GM12892 (cell line): Measurements from ENCODE around the gene CARMIL1.

ENCODE experiments used
- POLR2A ChIP-seq: IDR thresholded peaks from 2 replicates; pipeline ENCODE4 v1.6.1; 2011; ENCODE audit warnings: low read depth, low read length, control low read depth
- POLR2AphosphoS5 ChIP-seq: IDR thresholded peaks from 2 replicates; pipeline ENCODE4 v1.6.1; 2011; ENCODE audit warnings: low read depth, low read length, control low read depth
- TAF1 ChIP-seq: IDR thresholded peaks from 2 replicates; pipeline ENCODE4 v1.6.1; 2011; ENCODE audit warnings: low read depth, mild to moderate bottlenecking, control low read depth, low read length, borderline replicate concordance

DNA sequence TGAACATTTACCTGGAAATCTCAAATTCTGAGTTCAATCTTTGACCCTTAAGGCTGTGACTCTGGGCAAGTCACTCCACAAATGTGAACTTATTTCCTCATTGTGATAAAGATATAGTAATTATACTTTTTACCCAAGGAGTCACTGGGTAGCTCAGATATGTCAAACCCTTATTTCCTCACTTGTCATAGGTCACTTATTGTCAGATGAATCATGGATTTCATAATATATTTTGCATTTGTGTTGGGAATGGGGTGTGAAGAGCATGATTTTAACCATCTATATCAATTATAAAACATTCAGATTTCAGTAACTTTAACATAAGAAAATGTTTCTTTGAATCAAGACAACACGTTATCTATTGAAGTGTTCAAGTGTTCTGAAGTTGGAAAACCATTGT is 3.7 kb upstream of the CARMIL1 start:
- no peak for TF ChIP-seq POLR2A
- TF ChIP-seq POLR2AphosphoS5 = no peak
- no peak for TF ChIP-seq TAF1
